Right lobe of liver (tissue), 6 donors: ENCODE data around the gene PTK7. TPM values are rescaled to one million over a fixed set of nuclear protein-coding genes. Genes with fewer than 3 reads are reported as not detected.

ENCODE experiments used
- ATAC-seq, 4 donors: fragments of 200-7000 bp; cut with Tn5 transposase; one replicate each; pipeline ENCODE4 v1.9.1; 2020; ENCODE audit warnings: mild to moderate bottlenecking in 4 of 4, moderate library complexity in 4 of 4
- DNase-seq, 3 donors: peaks; one replicate each; pipeline ENCODE4 v3.0.0-alpha.2; 2020
- H3K27ac ChIP-seq, 3 donors: fragments of 200-600 bp; one replicate each; pipeline ENCODE4 v1.8.0; 2022
- H3K27me3 ChIP-seq, 2 donors: fragments of 200-600 bp; one replicate each; pipeline ENCODE4 v1.8.0; 2022
- H3K36me3 ChIP-seq, 4 donors: fragments of 200-600 bp; sonication (generic) in 1 of 4; one replicate each; pipeline versions ENCODE4 v1.5.1 to v1.8.0; 2017 to 2022; ENCODE audit warnings: control low read depth in 1 of 4
- H3K4me1 ChIP-seq, 4 donors: fragments of 200-600 bp; sonication (generic) in 1 of 4; one replicate each; pipeline versions ENCODE4 v1.5.1 to v1.8.0; 2017 to 2022; ENCODE audit warnings: control low read depth in 1 of 4
- H3K4me3 ChIP-seq, 3 donors: fragments of 200-600 bp; one replicate each; pipeline ENCODE4 v1.8.0; 2022
- H3K9me3 ChIP-seq, 4 donors: fragments of 200-600 bp; sonication (generic) in 1 of 4; one replicate each; pipeline versions ENCODE4 v1.5.1 to v1.8.0; 2017 to 2022; ENCODE audit warnings: control low read depth in 1 of 4
- CTCF ChIP-seq, 4 donors: fragments of 200-600 bp in 3 of 4; fragments of 450-650 bp in 1 of 4; IDR thresholded peaks; one replicate each; pipeline versions ENCODE4 v1.5.1 to v1.8.0; 2016 to 2022; ENCODE audit warnings: antibody characterized with exemption in 4 of 4, mild to moderate bottlenecking in 2 of 4
- POLR2A ChIP-seq: fragments of 450-650 bp; IDR thresholded peaks from one replicate; pipeline ENCODE4 v1.6.1; 2017; ENCODE audit warnings: antibody characterized with exemption, mild to moderate bottlenecking
- WGBS: methylation state at CpG from one replicate; pipeline ENCODE4 v1.1.6; 2018; ENCODE audit warnings: low coverage, low lambda C conversion rate; ENCODE audit not compliant: insufficient coverage; ENCODE audit errors: missing lambda C conversion rate; 5-methylcytosine and 5-hydroxymethylcytosine counted together
- intact Hi-C, 2 donors: fragments of 100-400 bp; cut with DNase I; formaldehyde crosslinking; loops; one replicate each; pipeline versions ENCODE4 v1.11.2 to v1.14.1; 2022
- total RNA-seq, 6 experiments: library from RNA; depleted of rRNA in 2 of 6; stranded (reverse); fragments of >200 nt in 2 of 6; fragmentation: NEBNext Ultra II Directional in 3 of 6; extraction: Animal tissue kit (Norgen Biotek cat#: 25700) in 3 of 6; gene quantifications; one replicate each; pipeline versions ENCODE4 v1.1.0 to v1.2.4, GENCODE V29; 2016 to 2023
- donor health status: DM: no; HTN: yes; CAD: no.
- donor health status: DM: no; HTN: no; CAD: no.
- donor health status: DM: no; HTN: no; CAD: no.
- donor health status: DM: no; HTN: yes; CAD: no.
- donor health status: DM: no; HTN: yes; CAD: no.

PTK7 gene
- total RNA-seq, 6 experiments from 2014 or later: 0.55 to 1.8 (median 0.99) TPM

DNA sequence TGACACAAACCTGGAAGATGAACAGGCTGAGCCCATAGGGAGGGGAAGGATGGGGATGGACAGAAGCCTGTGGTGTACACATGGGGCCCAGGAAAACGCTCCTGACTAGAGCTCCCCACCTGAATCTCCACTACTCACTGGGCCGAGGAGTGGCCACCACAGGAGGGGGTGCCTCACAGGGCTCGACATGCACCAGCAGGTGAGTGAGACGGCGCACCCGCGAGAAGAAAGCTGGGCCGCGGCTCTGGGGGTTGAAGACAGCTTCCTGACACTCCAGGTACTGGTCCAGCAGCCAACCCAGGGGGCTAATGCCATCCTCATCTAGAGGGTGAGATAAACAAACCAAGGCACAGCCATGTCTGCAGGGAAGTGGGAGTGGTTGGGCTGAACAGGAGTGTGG lies 32.8 kb upstream of the PTK7 start:
- intact Hi-C loops: loop anchor here in 1 of 2 donors (10.0 kb wide), 1 partner anchor 139 kb away; no protein-coding TSS in a partner anchor
- Histone ChIP-seq H3K36me3 (peaks cover 0 to 38% (median 19%) of the 10 kb centered on the region in 4 donors), H3K4me1 (no peaks in the 10 kb centered on the region), H3K9me3 (no peaks in the 10 kb centered on the region), H3K4me3 (no peak overlapping the region), H3K27me3 (no peaks in the 10 kb centered on the region), H3K27ac (no peak overlapping the region)
- 93% methylated on average over 5 of the region's 9 CpGs for WGBS
- ATAC-seq (no peak), DNase-seq (no peak)
- no peak for TF ChIP-seq CTCF (IDR thresholded peaks at IDR 0.05)
- TF ChIP-seq POLR2A: no peak

GRCh38 chr6:43045371-43045930 lies 30.7 kb upstream of the PTK7 start:
- 84% methylated on average over 5 of the region's 11 CpGs for WGBS
- no peak overlapping the region for H3K27ac ChIP-seq
- H3K4me1 ChIP-seq: no peaks in the 10 kb centered on the region
- TF ChIP-seq CTCF (IDR thresholded peaks at IDR 0.05) (no peak), POLR2A (no peak)
- no peaks in the 10 kb centered on the region for H3K9me3 ChIP-seq
- H3K4me3 ChIP-seq: no peak overlapping the region
- no peak for DNase-seq
- peaks cover 0 to 43% (median 25%) of the 10 kb centered on the region in 4 donors for H3K36me3 ChIP-seq
- intact Hi-C loops: loop anchor here in 1 of 2 donors (10.0 kb wide), 1 partner anchor 141 kb away; no protein-coding TSS in a partner anchor
- no peaks in the 10 kb centered on the region for H3K27me3 ChIP-seq
- no peak for ATAC-seq

DNA sequence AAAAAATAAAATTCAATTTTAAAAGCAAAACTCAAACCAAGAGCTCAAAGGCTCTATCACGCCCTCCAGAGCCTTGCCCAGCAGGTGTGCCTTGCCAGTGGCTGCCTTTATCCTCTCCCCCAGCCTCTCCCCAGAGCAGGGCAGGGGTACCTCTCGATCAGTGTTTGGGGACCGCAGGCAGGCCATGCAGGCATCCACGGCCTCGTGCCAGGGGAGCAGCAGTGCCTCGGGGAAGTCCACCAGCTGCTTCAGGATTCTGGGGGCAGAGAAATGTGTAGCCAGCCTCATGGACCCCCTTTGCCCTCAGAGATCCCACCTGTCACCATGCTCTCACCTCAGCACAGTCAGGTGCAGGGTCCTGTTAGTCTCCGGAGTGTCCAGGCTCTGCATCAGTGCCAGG lies 28.1 kb upstream of the PTK7 start:
- H3K36me3 ChIP-seq: peaks cover 0 to 32% (median 17%) of the 10 kb centered on the region in 4 donors
- no peak for TF ChIP-seq CTCF (IDR thresholded peaks at IDR 0.05)
- no peak for TF ChIP-seq POLR2A
- no peaks in the 10 kb centered on the region for H3K27me3 ChIP-seq
- ATAC-seq: no peak
- intact Hi-C loops: loop anchor here in 1 of 2 donors (10.0 kb wide), 1 partner anchor 143 kb away; no protein-coding TSS in a partner anchor
- 100% methylated on average over 4 of the region's 7 CpGs for WGBS
- H3K27ac ChIP-seq: no peak overlapping the region
- DNase-seq: no peak
- H3K4me3 ChIP-seq: no peak overlapping the region
- H3K4me1 ChIP-seq: peaks cover 0 to 3% (median 0%) of the 10 kb centered on the region in 4 donors
- H3K9me3 ChIP-seq: no peaks in the 10 kb centered on the region

DNA sequence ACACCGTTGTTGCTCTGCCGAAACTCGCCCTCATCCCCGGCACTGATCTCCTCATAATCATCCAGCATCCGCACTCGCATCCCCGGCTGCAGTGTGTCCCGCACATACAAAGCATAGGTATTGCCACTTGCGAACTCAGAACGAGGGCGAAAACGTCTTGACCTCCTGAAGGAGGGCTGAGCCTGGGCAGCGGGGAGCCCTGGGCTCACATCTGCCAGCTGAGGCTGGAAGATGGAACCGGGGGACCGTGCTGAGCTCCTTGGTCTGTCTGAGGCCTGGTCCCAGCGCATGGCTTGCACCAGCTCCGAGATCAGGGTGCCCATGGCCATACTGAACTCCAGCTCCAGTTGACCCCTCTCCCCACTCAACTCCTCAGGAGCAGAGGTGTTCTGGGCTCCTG lies 25.1 kb upstream of the PTK7 start:
- DNase-seq (no peak), ATAC-seq (no peak)
- intact Hi-C loops: no loop called here
- WGBS: 82% methylated on average over 6 of the region's 17 CpGs
- H3K27ac ChIP-seq: no peak overlapping the region
- H3K4me1 ChIP-seq: peaks cover 0 to 3% (median 0%) of the 10 kb centered on the region in 4 donors
- no peak for TF ChIP-seq POLR2A
- no peak for TF ChIP-seq CTCF (IDR thresholded peaks at IDR 0.05)
- peaks cover 0 to 34% (median 18%) of the 10 kb centered on the region in 4 donors for H3K36me3 ChIP-seq
- H3K4me3 ChIP-seq: no peak overlapping the region
- H3K9me3 ChIP-seq: no peaks in the 10 kb centered on the region
- H3K27me3 ChIP-seq: no peaks in the 10 kb centered on the region
